ENCODE data around the gene SCN1A. TPM values are rescaled to one million over a fixed set of nuclear protein-coding genes. Genes with fewer than 3 reads are reported as not detected.

Gene SCN1A
- total RNA-seq, 1 donor from 2014 or later: 1.8 TPM

- no peak for TF ChIP-seq CTCF (IDR thresholded peaks at IDR 0.05; ENCODE audit: partially characterized antibody, unreplicated experiment)
- Mint-ChIP-seq H3K4me1 (ENCODE audit: low read depth, unreplicated experiment) (peaks cover 14% of the 10 kb centered on the region), H3K9me3 (ENCODE audit: unreplicated experiment) (no peaks in the 10 kb centered on the region), H3K27ac (ENCODE audit: unreplicated experiment) (no peak overlapping the region), H3K36me3 (ENCODE audit: unreplicated experiment) (no peaks in the 10 kb centered on the region), H3K27me3 (ENCODE audit: unreplicated experiment) (no peaks in the 10 kb centered on the region), H3K4me3 (ENCODE audit: unreplicated experiment) (no peak overlapping the region)
- no peak for DNase-seq
These were observed 67.6 kb downstream of the SCN1A start for GRCh38 chr2:166060191-166060590.

GRCh38 chr2:166057370-166058164 is 70.3 kb downstream of the SCN1A start:
- Mint-ChIP-seq H3K4me1 (ENCODE audit: low read depth, unreplicated experiment) (peaks cover 11% of the 10 kb centered on the region), H3K36me3 (ENCODE audit: unreplicated experiment) (no peaks in the 10 kb centered on the region), H3K9me3 (ENCODE audit: unreplicated experiment) (no peaks in the 10 kb centered on the region), H3K27ac (ENCODE audit: unreplicated experiment) (no peak overlapping the region), H3K27me3 (ENCODE audit: unreplicated experiment) (no peaks in the 10 kb centered on the region), H3K4me3 (ENCODE audit: unreplicated experiment) (no peak overlapping the region)
- peak; percentile 80 for TF ChIP-seq CTCF (IDR thresholded peaks at IDR 0.05; ENCODE audit: partially characterized antibody, unreplicated experiment)
- DNase-seq: no peak

- no peaks in the 10 kb centered on the region for H3K4me1 Mint-ChIP-seq (ENCODE audit: low read depth, unreplicated experiment)
- no peak overlapping the region for H3K4me3 Mint-ChIP-seq (ENCODE audit: unreplicated experiment)
- H3K27ac Mint-ChIP-seq (ENCODE audit: unreplicated experiment): no peak overlapping the region
- no peak for DNase-seq
- no peaks in the 10 kb centered on the region for H3K36me3 Mint-ChIP-seq (ENCODE audit: unreplicated experiment)
- H3K27me3 Mint-ChIP-seq (ENCODE audit: unreplicated experiment): no peaks in the 10 kb centered on the region
- no peak for TF ChIP-seq CTCF (IDR thresholded peaks at IDR 0.05; ENCODE audit: partially characterized antibody, unreplicated experiment)
- H3K9me3 Mint-ChIP-seq (ENCODE audit: unreplicated experiment): no peaks in the 10 kb centered on the region
These were observed 82.9 kb downstream of the SCN1A start for GRCh38 chr2:166044853-166045483.

- Mint-ChIP-seq H3K27ac (ENCODE audit: unreplicated experiment) (no peak overlapping the region), H3K4me3 (ENCODE audit: unreplicated experiment) (no peak overlapping the region), H3K36me3 (ENCODE audit: unreplicated experiment) (no peaks in the 10 kb centered on the region)
These were observed 84.9 kb downstream of the SCN1A start for GRCh38 chr2:166042768-166043390.

More at GRCh38 chr2:166042768-166043390, 84.9 kb downstream of the SCN1A start:
- Mint-ChIP-seq H3K27me3 (ENCODE audit: unreplicated experiment) (no peaks in the 10 kb centered on the region), H3K9me3 (ENCODE audit: unreplicated experiment) (no peaks in the 10 kb centered on the region), H3K4me1 (ENCODE audit: low read depth, unreplicated experiment) (no peaks in the 10 kb centered on the region)
- no peak for DNase-seq
- TF ChIP-seq CTCF (IDR thresholded peaks at IDR 0.05; ENCODE audit: partially characterized antibody, unreplicated experiment): no peak

Data from glutamatergic neuron (in vitro differentiated cells).